HepG2 (cell line): Measurements from ENCODE around the gene DISP2. TPM values are rescaled to one million over a fixed set of nuclear protein-coding genes. Genes with fewer than 3 reads are reported as not detected.
A peak's percentile ranks its signal among the peaks of the same experiment; 100 is the strongest.

ENCODE experiments used
- FLYWCH1 ChIP-seq: sonication (generic); formaldehyde crosslinking; IDR thresholded peaks from 2 replicates; pipeline ENCODE4 v1.8.1; 2023; ENCODE audit warnings: mild to moderate bottlenecking, missing genetic modification reagents
- HNF4G ChIP-seq, 2 experiments: sonication (generic) in 1 of 2; formaldehyde crosslinking in 1 of 2; IDR thresholded peaks; 2 replicates each; pipeline versions ENCODE4 v1.4.0 to v1.6.1; 2011 to 2020; ENCODE audit warnings: borderline replicate concordance in 2 of 2, low read depth in 2 of 2, mild to moderate bottlenecking in 2 of 2, low read length in 1 of 2, missing genetic modification reagents in 1 of 2, moderate library complexity in 1 of 2
- HNRNPH1 ChIP-seq: fragments of 200-400 bp; formaldehyde crosslinking; optimal IDR thresholded peaks from 2 replicates; pipeline ENCODE3; 2017; ENCODE audit warnings: mild to moderate bottlenecking, low read depth, low read length
- NR2C2 ChIP-seq: sonication (generic); formaldehyde crosslinking; IDR thresholded peaks from 2 replicates; pipeline ENCODE4 v1.4.0; 2020; ENCODE audit warnings: missing genetic modification reagents, mild to moderate bottlenecking, moderate library complexity, borderline replicate concordance
- PBX2 ChIP-seq: IDR thresholded peaks from 2 replicates; pipeline ENCODE4 v1.6.1; 2016; ENCODE audit warnings: control low read depth
- SNRNP70 ChIP-seq: fragments of 200-400 bp; formaldehyde crosslinking; IDR thresholded peaks from 2 replicates; pipeline ENCODE4 v1.6.1; 2017; ENCODE audit warnings: mild to moderate bottlenecking, low read depth, low read length, moderate library complexity
- ZBTB14 ChIP-seq: sonication (generic); formaldehyde crosslinking; IDR thresholded peaks from 2 replicates; pipeline ENCODE4 v1.4.0; 2020; ENCODE audit warnings: missing genetic modification reagents
- ZFP82 ChIP-seq: sonication (generic); formaldehyde crosslinking; IDR thresholded peaks from 2 replicates; pipeline ENCODE4 v1.5.1; 2020; ENCODE audit warnings: mild to moderate bottlenecking, missing genetic modification reagents, borderline replicate concordance
- ZNF225 ChIP-seq: sonication (generic); formaldehyde crosslinking; IDR thresholded peaks from 2 replicates; pipeline ENCODE4 v1.4.0; 2020; ENCODE audit warnings: mild to moderate bottlenecking, missing genetic modification reagents
- ZNF263 ChIP-seq: sonication (generic); formaldehyde crosslinking; IDR thresholded peaks from 2 replicates; pipeline ENCODE4 v1.4.0; 2020; ENCODE audit warnings: missing genetic modification reagents
- ZNF468 ChIP-seq: sonication (generic); formaldehyde crosslinking; IDR thresholded peaks from 2 replicates; pipeline ENCODE4 v1.8.0; 2022; ENCODE audit warnings: mild to moderate bottlenecking, moderate library complexity, missing genetic modification reagents
- ZNF891 ChIP-seq: sonication (generic); formaldehyde crosslinking; IDR thresholded peaks from 2 replicates; pipeline ENCODE4 v1.5.0; 2020; ENCODE audit warnings: mild to moderate bottlenecking, missing genetic modification reagents
- polyA plus RNA-seq, 8 experiments: library from polyadenylated mRNA; depleted of rRNA in 3 of 8; stranded (reverse) in 7 of 8; unstranded in 1 of 8; fragments of >200 nt; fragmentation: Illumina TruSeq in 4 of 8; extraction: Trizol in 4 of 8; gene quantifications; 2 replicates each; pipeline versions ENCODE4 v1.2.1 to v1.2.3, GENCODE V29; 2011 to 2016; ENCODE audit warnings: low read depth in 4 of 8, missing spikeins in 1 of 8, mixed read lengths in 1 of 8; ENCODE audit not compliant: insufficient read depth in 1 of 8
- total RNA-seq, 5 experiments: library from RNA; depleted of rRNA; stranded (reverse); fragments of >200 nt; fragmentation: Illumina TruSeq; extraction: Trizol; gene quantifications; 2 replicates each; pipeline ENCODE4 v1.2.3, GENCODE V29; 2016; ENCODE audit warnings: low read depth in 1 of 5
- TF ChIP-seq, protein P1 (sequence below): sonication (generic); formaldehyde crosslinking; IDR thresholded peaks from 2 replicates; pipeline ENCODE4 v1.8.1; 2023; ENCODE audit warnings: missing genetic modification reagents, inconsistent platforms, borderline replicate concordance
- TF ChIP-seq, protein P2 (sequence below): sonication (generic); formaldehyde crosslinking; IDR thresholded peaks from 2 replicates; pipeline ENCODE4 v1.4.0; 2020; ENCODE audit warnings: low read depth, missing genetic modification reagents
- TF ChIP-seq, protein P3 (sequence below): sonication (generic); formaldehyde crosslinking; IDR thresholded peaks from 2 replicates; pipeline ENCODE4 v1.4.0; 2020; ENCODE audit warnings: mild to moderate bottlenecking, missing genetic modification reagents
- TF ChIP-seq, protein P4 (sequence below): sonication (generic); formaldehyde crosslinking; IDR thresholded peaks from 2 replicates; pipeline ENCODE4 v1.4.0; 2020; ENCODE audit warnings: low read depth, mild to moderate bottlenecking, missing genetic modification reagents

The DISP2 gene
- total and polyA plus RNA-seq, 2 of the 13 experiments (the other 11 are each of a cell fraction or from before 2014, with no cell fraction given): 0.09 to 0.32 TPM

DNA sequence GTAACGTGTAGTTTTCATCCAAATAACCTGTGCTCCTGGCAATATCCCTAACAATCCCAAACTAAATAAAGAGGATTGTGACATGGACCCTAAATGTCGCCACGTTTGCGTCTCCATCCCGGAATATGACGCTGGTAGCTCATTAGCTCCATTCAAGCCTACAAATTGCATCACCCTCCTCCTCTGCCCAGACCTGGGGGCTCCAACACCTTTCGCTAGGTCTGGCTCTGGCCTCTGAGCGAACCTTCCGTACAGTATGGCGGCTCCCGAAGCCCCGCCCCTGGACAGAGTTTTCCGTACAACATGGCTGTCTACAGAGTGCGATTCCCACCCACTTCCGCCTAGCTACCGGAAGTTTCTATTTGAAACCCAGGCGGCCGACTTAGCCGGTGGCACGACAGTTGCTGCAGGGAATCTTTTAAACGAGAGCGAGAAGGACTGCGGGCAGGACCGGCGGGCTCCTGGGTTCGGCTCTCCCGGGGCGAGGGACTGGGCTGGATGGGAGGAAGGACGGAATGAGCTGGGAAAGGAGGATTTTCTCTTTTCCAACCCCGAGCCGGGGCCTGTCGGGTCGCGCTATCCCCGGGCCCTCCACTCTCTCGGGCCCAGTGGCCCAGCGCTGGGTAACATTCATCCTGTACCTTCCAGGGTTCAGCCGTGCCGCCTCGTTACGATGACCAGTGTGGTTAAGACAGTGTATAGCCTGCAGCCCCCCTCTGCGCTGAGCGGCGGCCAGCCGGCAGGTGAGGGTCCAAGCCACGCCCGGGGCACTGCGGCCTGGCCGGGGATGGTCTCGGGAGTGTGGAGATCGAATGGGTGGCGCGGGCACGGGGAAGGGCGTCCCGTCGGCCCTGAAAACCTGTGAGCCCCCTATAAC is 24.8 kb downstream of the DISP2 start, which contains the start of gene KNSTRN (continued):
- TF ChIP-seq PBX2 (no peak), ZNF225 (CRISPR knock-in tag) (no peak; the same call in 1 of the 2 replicates), ZBTB14 (CRISPR knock-in tag) (no peak), ZNF263 (CRISPR knock-in tag) (0 out of 2 replicates have a peak, but pooled peaks have one; percentile 38), HNF4G (IDR thresholded peaks at IDR 0.05; ENCODE audit: borderline replicate concordance, low read depth, low read length) (no peak), HNF4G (CRISPR knock-in tag; IDR thresholded peaks at IDR 0.05; ENCODE audit: borderline replicate concordance, low read depth) (0 out of 2 replicates have a peak, but pooled peaks have one; percentile 22), SNRNP70 (no peak), ZNF468 (CRISPR knock-in tag) (no peak), ZNF891 (CRISPR knock-in tag) (peak; percentile 97), NR2C2 (CRISPR knock-in tag) (peak; percentile 55; the same call in 1 of the 2 replicates), HNRNPH1 (no peak), FLYWCH1 (no peak), ZFP82 (CRISPR knock-in tag) (no peak)
- TF ChIP-seq, protein P1, sequence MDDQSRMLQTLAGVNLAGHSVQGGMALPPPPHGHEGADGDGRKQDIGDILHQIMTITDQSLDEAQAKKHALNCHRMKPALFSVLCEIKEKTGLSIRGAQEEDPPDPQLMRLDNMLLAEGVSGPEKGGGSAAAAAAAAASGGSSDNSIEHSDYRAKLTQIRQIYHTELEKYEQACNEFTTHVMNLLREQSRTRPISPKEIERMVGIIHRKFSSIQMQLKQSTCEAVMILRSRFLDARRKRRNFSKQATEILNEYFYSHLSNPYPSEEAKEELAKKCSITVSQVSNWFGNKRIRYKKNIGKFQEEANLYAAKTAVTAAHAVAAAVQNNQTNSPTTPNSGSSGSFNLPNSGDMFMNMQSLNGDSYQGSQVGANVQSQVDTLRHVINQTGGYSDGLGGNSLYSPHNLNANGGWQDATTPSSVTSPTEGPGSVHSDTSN (CRISPR knock-in tag): no peak
- TF ChIP-seq, protein P2, sequence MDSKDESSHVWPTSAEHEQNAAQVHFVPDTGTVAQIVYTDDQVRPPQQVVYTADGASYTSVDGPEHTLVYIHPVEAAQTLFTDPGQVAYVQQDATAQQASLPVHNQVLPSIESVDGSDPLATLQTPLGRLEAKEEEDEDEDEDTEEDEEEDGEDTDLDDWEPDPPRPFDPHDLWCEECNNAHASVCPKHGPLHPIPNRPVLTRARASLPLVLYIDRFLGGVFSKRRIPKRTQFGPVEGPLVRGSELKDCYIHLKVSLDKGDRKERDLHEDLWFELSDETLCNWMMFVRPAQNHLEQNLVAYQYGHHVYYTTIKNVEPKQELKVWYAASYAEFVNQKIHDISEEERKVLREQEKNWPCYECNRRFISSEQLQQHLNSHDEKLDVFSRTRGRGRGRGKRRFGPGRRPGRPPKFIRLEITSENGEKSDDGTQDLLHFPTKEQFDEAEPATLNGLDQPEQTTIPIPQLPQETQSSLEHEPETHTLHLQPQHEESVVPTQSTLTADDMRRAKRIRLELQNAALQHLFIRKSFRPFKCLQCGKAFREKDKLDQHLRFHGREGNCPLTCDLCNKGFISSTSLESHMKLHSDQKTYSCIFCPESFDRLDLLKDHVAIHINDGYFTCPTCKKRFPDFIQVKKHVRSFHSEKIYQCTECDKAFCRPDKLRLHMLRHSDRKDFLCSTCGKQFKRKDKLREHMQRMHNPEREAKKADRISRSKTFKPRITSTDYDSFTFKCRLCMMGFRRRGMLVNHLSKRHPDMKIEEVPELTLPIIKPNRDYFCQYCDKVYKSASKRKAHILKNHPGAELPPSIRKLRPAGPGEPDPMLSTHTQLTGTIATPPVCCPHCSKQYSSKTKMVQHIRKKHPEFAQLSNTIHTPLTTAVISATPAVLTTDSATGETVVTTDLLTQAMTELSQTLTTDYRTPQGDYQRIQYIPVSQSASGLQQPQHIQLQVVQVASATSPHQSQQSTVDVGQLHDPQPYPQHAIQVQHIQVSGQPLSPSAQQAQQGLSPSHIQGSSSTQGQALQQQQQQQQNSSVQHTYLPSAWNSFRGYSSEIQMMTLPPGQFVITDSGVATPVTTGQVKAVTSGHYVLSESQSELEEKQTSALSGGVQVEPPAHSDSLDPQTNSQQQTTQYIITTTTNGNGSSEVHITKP (CRISPR knock-in tag): no peak
- TF ChIP-seq, protein P3, sequence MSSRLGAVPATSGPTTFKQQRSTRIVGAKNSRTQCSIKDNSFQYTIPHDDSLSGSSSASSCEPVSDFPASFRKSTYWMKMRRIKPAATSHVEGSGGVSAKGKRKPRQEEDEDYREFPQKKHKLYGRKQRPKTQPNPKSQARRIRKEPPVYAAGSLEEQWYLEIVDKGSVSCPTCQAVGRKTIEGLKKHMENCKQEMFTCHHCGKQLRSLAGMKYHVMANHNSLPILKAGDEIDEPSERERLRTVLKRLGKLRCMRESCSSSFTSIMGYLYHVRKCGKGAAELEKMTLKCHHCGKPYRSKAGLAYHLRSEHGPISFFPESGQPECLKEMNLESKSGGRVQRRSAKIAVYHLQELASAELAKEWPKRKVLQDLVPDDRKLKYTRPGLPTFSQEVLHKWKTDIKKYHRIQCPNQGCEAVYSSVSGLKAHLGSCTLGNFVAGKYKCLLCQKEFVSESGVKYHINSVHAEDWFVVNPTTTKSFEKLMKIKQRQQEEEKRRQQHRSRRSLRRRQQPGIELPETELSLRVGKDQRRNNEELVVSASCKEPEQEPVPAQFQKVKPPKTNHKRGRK: no peak
- TF ChIP-seq, protein P4, sequence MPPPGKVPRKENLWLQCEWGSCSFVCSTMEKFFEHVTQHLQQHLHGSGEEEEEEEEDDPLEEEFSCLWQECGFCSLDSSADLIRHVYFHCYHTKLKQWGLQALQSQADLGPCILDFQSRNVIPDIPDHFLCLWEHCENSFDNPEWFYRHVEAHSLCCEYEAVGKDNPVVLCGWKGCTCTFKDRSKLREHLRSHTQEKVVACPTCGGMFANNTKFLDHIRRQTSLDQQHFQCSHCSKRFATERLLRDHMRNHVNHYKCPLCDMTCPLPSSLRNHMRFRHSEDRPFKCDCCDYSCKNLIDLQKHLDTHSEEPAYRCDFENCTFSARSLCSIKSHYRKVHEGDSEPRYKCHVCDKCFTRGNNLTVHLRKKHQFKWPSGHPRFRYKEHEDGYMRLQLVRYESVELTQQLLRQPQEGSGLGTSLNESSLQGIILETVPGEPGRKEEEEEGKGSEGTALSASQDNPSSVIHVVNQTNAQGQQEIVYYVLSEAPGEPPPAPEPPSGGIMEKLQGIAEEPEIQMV (CRISPR knock-in tag): peak; percentile 39; the same call in 1 of the 2 replicates
